SW 1271 (cell line): Measurements from ENCODE around the gene PHF2.

Source experiments
- DNase-seq, 2 experiments: peaks; one replicate each; lab custom pipeline; 2025; lab: John Stamatoyannopoulos, UW

Gene PHF2

GRCh38 chr9:93678199-93679019 is 102.0 kb downstream of the PHF2 start:
- DNase-seq: no peak

DNA sequence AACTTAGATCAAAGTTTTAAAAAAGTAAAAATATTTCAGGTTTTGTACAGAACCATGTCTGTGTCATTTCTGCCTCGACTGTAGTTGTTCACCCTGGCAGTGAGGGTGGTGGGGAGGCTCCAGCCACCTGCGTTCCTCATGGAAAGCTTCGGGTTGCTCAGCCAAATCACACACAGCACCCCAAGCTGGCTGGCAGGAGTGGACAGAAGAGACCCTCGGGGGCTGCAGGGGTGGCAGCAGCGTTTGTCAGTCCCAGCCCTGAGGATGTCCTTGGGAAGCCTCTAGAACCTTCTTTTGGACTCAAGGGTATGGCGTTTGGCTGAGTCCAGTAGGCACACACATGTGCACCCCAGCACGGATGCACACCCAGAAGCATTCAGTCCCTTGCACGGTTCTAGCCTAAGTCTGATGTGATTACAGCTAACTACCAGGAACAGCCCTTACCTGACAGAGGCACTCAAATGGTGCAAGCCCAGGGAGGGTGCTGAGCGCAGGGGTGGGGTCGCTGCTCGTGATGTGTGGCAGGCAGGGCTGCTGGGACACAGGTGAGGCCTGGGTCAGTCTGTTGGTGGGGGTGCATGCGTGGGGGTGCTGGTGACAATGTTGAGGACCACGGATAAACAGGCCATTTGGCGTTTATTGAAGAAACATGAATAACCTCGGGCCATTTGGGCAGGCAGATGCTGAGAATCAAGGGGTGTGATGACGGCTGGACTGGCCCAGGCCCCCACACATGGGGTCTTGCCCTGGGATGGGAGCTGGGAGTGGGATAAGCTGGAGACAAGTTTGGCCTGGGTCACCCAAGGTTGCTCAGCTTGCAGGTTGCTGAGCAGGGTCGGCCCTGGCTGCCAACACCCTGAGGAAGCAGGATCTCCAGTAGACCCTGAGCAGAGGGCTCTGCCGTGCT is 103.4 kb downstream of the PHF2 start:
- DNase-seq: no peak

DNA sequence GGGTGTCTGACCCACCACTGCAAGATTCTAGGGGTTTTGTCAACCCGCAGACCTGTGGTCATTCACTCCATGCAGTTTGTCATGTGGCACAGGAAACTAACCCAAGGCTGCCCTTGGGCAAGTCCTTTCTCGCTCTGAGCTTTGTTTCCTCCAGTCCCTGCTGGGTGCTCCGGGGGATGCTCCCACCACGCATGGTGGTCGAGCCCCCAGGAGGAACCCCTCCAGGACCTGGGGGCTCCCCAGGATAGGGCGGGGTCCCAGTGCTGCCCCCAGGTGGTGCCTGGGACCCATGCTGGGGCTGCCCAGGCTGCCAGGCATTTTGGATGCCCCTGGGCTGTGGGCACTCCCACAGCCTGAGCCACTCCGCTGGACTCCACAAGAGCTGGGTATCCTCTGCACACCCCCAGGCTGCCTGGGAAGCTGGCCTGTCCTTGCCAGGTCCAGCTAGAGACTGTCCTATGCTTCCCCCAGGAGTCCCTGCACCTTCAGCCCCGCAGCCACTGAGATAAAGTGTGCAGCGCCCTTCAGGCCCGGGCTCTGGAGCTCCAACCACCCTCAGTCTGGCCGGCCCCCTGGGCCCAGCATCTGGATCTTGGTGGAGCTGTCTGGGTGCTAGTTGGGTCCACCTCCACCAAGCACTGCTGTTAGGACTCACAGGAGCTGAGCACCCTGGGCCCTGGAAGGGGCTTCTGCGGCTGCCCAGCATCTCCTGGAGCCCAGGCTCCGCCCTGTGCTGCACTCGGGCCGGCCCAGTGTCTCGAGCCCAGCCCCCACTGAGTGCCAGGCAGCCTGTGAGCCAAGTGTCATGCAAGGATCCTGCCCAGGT is 104.3 kb downstream of the PHF2 start:
- no peak for DNase-seq

GRCh38 chr9:93681269-93682154 is 105.1 kb downstream of the PHF2 start:
- DNase-seq: no peak

GRCh38 chr9:93682155-93682968 is 106.0 kb downstream of the PHF2 start:
- peak; percentile 40 to 63 for DNase-seq

DNA sequence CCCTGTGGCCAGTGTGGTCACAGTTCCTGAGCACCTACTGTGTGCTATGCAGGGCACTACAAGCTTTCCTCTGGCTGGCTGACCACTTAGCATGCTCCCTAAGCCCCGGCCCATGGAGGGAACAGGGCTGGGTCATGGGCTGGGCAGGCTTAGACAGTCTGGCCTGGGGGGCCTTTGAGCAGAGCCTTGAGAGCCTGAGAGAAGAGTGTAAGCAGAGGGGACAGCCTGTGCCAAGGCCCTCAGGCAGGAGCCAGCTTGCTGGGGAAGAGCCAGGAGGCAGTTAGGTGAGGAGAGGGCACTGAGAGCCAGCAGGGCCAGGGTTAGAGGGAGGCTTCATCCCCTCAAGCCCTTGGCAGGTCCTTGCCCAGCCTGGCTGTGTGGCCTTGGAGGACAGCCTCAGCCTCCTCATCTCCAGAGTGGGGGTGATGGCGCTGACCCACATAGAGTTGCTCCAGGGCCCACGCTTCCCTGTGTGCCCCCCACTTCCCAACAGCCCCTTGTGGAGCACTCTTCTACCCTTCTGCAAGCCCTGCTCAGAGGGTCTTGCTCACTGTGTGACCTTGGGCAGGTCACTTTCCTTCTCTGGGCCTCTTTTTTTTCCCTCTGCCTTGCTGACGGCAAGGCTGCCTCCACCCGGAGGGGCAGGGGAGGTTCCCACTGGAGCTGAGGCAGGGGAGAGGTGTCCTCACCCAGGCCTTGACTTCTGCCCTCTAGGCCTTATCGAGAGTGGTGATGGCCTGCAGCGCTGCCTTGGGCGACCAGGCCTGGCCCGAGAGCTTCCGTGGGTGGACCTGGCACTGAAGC is 107.1 kb downstream of the PHF2 start:
- no peak for DNase-seq

DNA sequence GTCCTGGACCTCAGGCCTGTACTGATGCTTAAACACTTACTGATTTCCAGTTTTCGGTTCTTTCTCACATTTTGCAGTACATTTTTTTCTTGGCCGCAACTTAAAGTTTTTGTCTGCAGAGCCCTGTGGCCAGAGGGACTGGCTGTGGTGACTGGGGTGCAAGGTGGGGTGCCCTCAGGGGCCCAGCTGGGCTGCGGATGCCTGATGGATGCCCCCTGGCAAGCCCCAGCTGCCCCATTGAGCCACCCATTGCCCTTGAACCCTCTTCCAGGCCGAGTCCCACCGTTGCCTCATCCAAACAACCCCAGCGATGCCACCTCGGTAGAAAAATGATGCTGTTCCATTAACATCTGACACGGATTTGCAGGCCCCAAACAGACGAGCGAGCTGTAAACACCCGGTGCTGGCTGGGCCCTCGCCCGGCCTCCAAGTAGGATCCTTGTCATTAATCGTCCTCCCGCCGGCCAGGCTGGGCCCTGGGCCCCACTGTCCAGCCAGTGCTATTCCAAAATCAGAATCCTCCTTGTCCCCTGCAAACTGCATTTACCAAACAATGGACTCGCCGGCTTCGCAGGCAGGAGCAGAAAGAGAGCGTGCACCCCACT is 107.9 kb downstream of the PHF2 start:
- no peak for DNase-seq

- no peak for DNase-seq
Observed at GRCh38 chr9:93684806-93685543, 108.6 kb downstream of the PHF2 start.

- no peak for DNase-seq
Observed at GRCh38 chr9:93686127-93686879, 109.9 kb downstream of the PHF2 start.

GRCh38 chr9:93686880-93687236 is 110.5 kb downstream of the PHF2 start:
- no peak for DNase-seq

- no peak for DNase-seq
Observed at GRCh38 chr9:93690618-93691017, 114.2 kb downstream of the PHF2 start.

DNA sequence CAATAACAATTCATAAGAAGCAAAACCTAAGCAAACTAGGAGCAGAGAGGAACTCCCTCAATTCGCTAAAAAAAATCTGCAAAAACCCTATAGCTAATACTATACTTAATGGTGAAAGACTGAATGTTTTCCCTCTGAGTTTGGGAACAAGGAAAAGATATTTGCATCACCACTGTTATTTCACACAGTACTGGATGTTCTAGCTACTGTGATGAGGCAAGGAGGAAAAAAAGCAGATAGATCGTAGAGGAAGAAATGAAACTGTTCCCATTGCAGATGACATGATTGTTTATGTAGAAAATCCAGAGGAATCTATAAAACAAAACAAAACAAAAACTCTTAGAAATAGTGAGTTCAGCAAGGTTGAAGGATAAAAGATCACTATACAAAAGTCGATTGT is 116.7 kb downstream of the PHF2 start:
- no peak for DNase-seq

- no peak for DNase-seq
Observed at GRCh38 chr9:93697352-93698139, 121.2 kb downstream of the PHF2 start.

- no peak for DNase-seq
Observed at GRCh38 chr9:93698140-93698908, 121.9 kb downstream of the PHF2 start.

GRCh38 chr9:93699650-93700049 is 123.3 kb downstream of the PHF2 start:
- DNase-seq: no peak
